GM19395 (cell line): ENCODE measurements around the gene SLC46A2.

Experiments used
- ATAC-seq: cut with Tn5 transposase; IDR thresholded peaks from one replicate; pipeline ENCODE4 v1.9.1; 2021; ENCODE audit warnings: mild to moderate bottlenecking, moderate library complexity; ENCODE audit not compliant: unreplicated experiment

The SLC46A2 gene

GRCh38 chr9:112887381-112887780, 3.3 kb downstream of the SLC46A2 start:
- no peak for ATAC-seq

- ATAC-seq = no peak
Observed at GRCh38 chr9:112886351-112886750, 4.3 kb downstream of the SLC46A2 start.

GRCh38 chr9:112885324-112885723, 5.4 kb downstream of the SLC46A2 start:
- ATAC-seq = no peak

- ATAC-seq = no peak
Observed at GRCh38 chr9:112884721-112885120, 6.0 kb downstream of the SLC46A2 start.

GRCh38 chr9:112884101-112884500, 6.6 kb downstream of the SLC46A2 start:
- ATAC-seq = no peak

GRCh38 chr9:112881331-112881730, 9.3 kb downstream of the SLC46A2 start:
- no peak for ATAC-seq

GRCh38 chr9:112880650-112881049, 10.0 kb downstream of the SLC46A2 start:
- no peak for ATAC-seq

GRCh38 chr9:112878752-112879151, 11.9 kb downstream of the SLC46A2 start:
- ATAC-seq = no peak

- no peak for ATAC-seq
Observed at GRCh38 chr9:112873773-112874405, 16.8 kb downstream of the SLC46A2 start.

GRCh38 chr9:112872019-112872418, 18.7 kb downstream of the SLC46A2 start:
- no peak for ATAC-seq

GRCh38 chr9:112870556-112870955, 20.1 kb downstream of the SLC46A2 start:
- no peak for ATAC-seq

GRCh38 chr9:112869917-112870316, 20.8 kb downstream of the SLC46A2 start:
- ATAC-seq = no peak

GRCh38 chr9:112869041-112869529, 21.6 kb downstream of the SLC46A2 start:
- ATAC-seq = peak; percentile 79

GRCh38 chr9:112868461-112868860, 22.2 kb downstream of the SLC46A2 start:
- no peak for ATAC-seq

GRCh38 chr9:112867275-112867991, 23.2 kb downstream of the SLC46A2 start:
- ATAC-seq = no peak

- no peak for ATAC-seq
Observed at GRCh38 chr9:112866662-112867274, 23.9 kb downstream of the SLC46A2 start.

GRCh38 chr9:112864982-112865381, 25.7 kb downstream of the SLC46A2 start:
- ATAC-seq = no peak

- ATAC-seq = no peak
Observed at GRCh38 chr9:112864403-112864802, 26.3 kb downstream of the SLC46A2 start.

GRCh38 chr9:112863746-112864145, 26.9 kb downstream of the SLC46A2 start:
- no peak for ATAC-seq

- ATAC-seq = peak; percentile 50
Observed at GRCh38 chr9:112863214-112863613, 27.5 kb downstream of the SLC46A2 start.

- ATAC-seq = no peak
Observed at GRCh38 chr9:112861638-112862555, 28.8 kb downstream of the SLC46A2 start.
